NCI-H1417 treated with DMSO at 0.1 percent for 48 hours (cell line): Measurements from ENCODE around the gene ING2.
"Not testable (repeated sequence)": the region's sequence is repeated elsewhere in the genome, so short reads cannot be mapped to it uniquely, and the experiment has no call there.

Experiments
- DNase-seq: peaks from one replicate; lab custom pipeline; 2025; lab: John Stamatoyannopoulos, UW

The ING2 gene

DNA sequence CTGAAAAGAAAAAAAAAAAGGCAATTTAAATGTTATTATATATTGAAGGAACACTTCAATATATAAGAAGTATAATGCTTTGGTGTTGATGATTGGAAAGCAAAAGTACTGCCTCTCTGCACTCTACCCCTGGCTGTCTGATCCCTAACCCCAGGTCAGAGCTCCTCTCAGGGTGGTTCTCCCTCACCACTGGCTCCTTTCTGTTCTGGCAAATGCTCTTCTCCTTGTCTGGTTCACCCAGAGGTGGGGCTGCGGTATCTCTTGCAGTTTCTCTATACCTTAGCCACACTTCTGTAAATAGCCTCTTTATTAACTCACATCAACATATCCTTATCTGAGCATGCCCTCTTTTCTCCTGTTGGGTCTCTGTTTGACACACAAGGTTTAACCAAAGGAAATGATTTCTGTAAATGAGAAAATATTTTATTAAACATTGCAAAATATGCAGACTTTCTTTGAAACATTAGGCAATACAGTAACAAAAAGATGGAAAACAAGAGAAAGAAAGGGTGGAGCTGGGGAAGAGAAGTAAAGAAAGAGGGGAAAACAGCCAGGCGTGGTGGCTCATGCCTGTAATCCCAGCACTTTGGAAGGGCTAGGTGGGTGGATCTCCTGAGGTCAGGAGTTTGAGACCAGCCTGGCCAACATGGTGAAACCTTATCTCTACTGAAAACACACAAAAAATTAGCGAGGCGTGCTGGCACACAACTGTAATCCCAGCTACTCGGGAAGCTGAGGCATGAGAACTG lies 45.7 kb downstream of the ING2 start:
- DNase-seq: no peak

DNA sequence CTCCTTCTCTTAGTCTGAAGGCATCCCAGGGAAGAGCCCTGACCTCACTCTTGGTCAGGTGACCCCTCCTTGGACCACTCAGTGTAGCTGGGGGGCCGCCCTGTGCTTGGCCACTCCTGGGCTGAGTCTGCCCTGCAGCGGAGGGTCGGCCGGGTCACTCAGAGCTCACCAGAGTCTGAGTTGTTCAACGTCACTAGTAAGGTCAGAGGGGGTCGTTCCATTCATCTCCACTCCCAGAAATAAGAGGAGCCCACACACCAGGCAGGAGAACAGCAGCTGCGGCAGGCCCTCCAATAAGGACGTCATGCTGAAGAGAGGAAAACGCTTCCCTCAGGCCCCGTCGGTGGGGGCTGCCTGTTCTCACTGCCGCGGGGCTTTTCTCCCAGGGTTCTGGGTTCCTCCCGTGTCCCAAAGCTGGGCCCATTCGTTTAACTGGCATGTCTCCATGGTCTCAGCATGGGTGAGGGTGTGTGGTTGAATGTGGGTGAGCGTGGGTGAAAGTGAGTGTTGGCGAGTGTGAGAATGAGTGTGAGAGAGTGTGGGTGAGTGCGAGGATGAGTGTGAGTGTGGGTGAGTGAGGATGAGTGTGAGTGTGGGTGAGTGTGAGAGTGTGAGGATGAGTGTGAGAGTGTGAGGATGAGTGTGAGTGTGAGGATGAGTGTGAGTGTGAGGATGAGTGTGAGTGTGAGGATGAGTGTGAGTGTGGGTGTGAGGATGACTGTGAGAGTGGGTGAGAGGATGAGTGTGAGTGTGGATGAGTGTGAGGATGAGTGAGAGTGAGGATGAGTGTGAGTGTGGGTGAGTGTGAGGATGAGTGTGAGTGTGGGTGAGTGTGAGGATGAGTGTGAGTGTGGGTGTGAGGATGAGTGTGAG lies 47.7 kb downstream of the ING2 start:
- DNase-seq: no peak

DNA sequence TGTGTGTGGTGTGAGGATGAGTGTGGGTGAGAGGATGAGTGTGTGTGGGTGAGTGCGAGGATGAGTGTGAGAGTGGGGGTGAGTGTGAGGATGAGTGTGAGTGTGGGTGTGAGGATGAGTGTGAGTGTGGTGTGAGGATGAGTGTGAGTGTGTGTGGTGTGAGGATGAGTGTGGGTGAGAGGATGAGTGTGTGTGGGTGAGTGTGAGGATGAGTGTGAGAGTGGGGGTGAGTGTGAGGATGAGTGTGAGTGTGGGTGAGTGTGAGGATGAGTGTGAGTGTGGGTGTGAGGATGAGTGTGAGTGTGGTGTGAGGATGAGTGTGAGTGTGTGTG lies 48.3 kb downstream of the ING2 start:
- not testable (repeated sequence) for DNase-seq

DNA sequence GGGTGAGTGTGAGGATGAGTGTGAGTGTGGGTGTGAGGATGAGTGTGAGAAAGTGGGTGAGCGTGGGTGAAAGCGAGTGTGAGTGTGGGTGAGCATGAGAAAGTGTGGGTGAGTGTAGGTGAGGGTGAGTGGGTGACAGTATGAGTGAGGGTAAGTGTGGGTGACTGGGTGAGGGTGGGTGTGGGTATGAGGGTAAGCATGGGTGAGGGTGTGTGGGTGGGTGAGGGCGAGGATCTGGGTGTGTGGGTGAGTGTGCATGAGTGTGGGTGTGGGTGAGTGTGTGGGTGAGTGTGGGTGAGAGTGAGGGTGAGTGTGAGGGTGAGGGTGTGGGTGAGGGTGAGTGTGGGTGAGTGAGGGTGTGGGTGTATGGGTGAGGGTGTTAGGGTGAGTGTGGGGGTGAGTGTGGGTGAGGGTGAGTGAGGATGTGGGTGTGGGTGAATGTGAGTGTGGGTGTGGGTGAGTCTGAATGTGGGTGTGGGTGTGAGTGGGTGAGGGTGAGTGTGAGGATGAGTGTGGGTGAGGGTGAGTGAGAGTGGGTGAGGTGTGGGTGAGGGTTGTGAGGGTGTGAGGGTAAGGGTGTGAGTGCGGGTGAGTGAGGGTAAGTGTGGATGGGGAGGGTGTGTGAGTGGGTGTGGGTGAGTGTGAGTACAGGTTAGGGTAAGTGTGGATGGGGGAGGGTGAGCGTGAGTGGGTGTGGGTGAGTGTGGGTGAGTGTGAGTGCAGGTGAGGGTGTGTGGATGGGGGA lies 48.9 kb downstream of the ING2 start:
- DNase-seq: no peak

DNA sequence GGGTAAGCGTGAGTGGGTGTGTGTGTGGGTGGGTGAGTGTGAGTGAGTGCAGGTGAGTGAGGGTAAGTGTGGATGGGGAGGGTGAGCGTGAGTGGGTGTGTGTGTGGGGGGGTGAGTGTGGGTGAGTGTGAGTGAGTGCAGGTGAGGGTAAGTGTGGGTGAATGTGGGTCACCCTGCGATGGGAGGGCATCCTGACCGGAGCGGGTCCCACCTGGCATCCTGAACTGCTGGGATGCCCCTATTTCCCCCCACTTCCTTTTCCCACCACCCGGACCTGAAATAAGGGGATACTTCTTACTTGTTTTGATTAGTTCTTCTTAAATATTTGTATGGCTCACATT lies 49.5 kb downstream of the ING2 start:
- no peak for DNase-seq

DNA sequence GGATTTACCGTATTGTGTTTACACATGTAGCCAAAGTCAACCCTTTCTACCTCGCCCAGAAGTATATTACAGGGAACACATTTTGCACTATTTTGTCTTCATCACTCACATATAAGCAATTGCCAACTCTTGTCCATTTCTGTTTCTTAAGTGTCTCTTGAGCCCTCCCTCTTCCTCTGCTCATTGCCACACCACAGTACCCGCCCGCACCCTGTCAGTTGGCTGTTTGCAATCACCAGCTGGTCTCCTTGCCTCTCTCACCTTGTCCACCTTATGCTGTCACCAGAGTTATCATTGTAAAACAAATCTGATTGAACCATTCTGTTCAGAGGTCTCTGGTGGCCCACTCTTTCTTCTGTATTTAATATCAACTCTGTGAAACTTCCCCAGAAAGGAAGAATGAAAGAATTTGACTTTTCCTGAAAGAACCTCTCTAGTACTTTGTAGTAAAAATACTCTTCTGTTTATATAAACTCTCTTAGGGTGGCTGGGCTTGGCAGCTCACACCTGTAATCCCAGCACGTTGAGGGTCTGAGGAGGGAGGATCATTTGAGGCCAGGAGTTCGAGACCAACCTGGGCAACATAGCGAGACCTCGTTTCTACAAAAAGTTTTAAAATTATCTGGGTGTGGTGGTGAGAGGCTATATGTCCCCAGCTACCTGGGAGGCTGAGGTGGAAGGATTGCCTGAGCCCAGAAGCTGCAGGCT lies 50.2 kb downstream of the ING2 start:
- DNase-seq: no peak

DNA sequence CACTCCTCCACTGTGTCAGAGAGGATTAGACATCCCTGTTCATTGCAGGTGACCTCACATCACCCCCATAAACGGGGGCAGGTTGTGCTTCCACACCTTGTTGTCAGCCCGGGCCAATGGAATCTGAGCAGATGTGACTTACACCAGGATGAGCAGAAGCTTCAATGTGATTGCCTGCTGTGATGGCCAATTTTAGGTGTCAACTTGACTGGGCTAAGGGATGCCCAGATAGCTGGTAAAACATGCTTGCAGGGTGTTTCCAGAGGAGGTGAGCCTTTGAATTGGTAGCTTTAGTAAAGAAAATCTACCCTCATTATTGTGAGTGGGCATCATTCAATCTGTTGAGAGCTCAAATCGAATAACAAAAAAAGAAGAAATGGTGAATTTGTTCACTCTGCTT lies 52.1 kb downstream of the ING2 start:
- DNase-seq: no peak

DNA sequence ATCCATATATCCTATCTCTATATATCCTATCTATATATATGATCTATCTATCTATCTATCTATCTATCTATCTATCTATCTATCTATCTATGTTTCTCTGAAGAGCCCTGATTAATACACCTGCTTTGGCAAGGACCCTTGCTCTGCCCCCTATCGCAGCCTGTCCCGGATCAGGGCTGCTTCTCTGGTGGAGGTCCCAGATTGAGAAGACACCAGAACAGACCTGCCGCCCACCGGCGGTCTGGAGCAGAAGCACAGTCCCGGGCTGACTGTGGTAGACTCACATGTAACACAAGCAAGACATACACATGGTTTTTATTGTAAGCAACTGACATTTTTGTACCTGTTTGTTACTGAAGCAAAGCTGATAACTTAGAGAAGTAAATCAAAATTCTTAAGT lies 52.8 kb downstream of the ING2 start:
- DNase-seq: no peak

DNA sequence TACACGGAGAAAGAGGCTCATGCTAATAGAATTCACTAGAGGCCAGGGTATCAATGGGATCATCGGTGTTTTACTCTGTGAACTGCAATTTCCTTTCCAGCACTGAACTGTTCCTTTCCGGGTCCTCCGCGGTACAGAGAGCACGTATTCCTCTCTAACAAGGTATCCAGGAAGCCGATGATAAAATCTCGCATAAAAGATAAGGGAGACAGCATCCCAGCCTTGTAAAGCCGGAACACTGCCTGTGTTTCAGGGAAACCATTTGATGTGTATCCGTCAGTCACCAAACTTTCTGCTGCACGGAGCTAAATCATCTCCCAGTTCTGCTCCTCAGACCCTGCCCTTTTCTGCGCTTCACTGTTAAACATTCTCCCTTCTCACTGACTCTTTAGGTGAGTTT lies 54.0 kb downstream of the ING2 start:
- DNase-seq: no peak

DNA sequence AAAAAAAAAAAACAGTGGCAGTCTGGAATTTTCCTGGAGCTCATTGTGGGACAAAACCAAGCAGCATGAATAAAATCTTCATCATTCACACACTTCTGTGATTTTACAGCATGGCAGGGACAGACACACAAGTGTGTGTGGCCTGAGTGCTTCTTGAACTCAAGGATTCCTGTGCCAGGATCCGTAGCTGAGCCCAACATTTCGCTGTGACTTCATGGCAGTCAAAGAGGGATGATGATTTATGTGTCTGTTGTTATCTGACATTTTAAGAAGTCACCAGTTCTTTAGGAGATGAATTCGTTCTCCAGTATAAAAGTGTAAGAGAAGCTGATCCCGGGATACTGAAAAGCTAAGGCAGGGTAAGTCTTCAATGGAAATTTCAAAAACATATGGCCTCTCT lies 57.0 kb downstream of the ING2 start:
- no peak for DNase-seq
